Stimulated activated CD4-positive, alpha-beta T cell treated with anti-CD3 and anti-CD28 coated beads, Interleukin-2, amount 100 ng/mL, for 4 hours (primary cell): ENCODE measurements around the gene NPS.

ENCODE experiments used
- DNase-seq: peaks from one replicate; pipeline ENCODE4 v3.0.0-alpha.2; 2020; ENCODE audit warnings: low read depth

Gene NPS

DNA sequence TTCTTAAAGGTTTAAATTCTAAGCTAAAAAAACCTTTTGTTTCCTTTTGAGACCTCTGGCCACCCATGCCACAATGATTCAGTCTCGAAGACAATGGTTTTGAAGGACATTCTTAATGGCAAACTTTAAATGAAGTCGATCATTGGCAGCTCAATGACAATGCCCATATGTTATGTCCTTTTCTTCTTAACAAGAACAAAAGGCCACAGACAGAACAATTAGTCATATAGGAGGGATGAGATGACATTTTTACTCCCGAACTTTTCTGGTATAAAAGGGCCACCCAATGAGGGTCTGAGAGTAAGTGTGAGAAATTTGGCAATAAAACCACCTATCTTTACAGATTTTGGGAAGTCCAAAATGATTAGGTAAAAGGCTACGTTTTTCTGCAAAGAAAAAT is at the start of gene NPS:
Gene NPS, plus strand, starts transcription at position 301 of the 400 bp plus-strand sequence. Its CDS starts 60 bp downstream, at position 361.
- DNase-seq, result no peak

DNA sequence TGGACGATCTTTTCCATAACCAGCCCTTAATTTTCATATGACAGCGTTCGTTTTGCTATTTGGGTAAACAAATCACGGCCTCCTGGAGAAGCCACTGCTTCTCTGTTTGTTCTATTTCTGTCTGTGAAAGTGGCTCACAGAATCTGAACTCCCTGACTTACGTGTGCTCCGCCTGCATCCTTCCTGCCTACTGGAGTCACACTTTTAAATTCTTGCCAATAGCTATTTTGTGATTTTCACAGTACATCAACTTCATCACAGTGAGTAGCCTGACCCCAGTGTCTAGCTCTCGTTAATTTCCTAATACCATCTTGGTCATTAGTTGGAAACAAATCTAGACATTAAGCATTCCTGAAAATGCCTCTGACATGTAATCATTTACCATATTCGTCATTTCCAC is 49.0 kb upstream of the NPS start:
- DNase-seq, result no peak

DNA sequence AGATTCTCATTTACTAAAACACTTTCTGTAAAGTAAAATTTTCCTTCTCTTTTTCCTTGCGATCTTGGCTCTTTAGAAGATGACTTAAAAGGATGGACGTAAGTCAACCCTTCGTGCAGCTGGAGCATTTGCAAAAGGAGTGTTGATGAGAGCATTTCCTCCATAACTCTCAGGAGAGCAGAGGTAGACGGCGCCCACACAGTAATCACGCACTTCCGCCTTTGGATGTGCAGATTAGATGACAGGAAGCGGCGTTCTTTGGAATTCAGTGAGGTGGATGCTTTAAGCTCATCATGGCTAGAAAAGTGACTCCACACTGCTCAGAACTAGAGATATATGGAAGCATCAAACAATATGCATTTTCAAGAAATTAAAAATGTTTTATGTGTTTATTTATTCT is 43.0 kb upstream of the NPS start:
- no peak for DNase-seq

DNA sequence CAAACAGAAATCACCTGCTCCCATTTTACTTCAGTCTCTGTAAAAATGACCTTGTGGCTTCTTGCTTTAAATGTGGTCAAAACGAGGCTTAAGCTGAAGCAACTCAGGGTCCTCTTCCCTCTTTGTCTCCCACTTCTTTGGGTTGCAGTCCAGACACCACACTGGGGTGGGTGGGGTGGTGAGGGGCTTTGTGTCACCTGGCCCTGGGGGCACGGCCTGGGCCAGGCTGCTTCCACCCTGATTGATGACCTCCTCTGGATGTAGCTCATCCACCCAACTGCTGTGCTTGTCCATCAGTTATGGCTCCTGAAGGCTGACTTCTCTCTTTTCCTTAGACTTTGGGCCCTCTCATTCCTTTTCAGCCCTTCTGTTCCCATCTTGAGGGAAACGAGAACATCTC is 26.8 kb upstream of the NPS start:
- DNase-seq, result no peak

- no peak for DNase-seq
These were observed 25.6 kb upstream of the NPS start for GRCh38 chr10:127523476-127523875.

GRCh38 chr10:127524229-127524628 is 24.9 kb upstream of the NPS start:
- DNase-seq, result no peak

- DNase-seq, result no peak
These were observed 24.0 kb upstream of the NPS start for GRCh38 chr10:127524908-127525665.

DNA sequence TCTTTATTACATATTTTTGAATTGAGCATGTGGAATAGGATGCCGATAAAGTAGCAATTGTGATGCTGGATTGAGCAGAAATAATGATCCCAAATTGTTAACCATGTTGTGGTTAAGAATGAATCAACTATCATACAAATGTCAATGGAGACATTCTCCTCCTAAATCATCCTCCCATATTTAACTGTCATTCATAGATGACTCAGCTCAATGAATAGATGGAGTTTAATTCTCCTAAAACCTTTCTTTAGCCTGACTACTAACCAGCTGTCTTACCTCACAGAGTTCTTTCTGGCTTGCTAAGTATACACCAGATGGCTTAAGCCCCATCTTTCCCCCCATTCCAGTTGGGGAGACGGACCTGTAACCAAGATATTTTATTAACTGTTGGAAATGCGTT is 23.4 kb upstream of the NPS start:
- no peak for DNase-seq

DNA sequence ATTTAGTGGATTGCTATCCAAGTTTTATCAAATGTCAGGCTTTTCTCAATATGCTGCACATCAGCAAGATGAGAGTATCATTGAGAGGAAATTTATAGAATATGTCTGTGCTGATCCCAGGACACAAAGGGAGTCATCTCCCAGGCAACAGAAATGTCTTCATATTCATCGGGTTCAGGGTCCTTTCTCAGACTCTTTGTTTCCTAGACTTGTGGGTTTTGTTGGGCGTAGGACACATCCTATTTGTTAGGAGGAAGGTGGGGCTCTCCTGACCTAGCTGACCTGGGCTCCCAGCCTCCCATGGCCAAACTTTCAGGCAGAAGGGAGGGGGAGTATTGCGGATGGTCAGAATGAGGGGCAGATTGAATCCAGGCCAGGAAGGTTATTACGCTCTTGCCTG is 22.9 kb upstream of the NPS start:
- DNase-seq, result no peak

DNA sequence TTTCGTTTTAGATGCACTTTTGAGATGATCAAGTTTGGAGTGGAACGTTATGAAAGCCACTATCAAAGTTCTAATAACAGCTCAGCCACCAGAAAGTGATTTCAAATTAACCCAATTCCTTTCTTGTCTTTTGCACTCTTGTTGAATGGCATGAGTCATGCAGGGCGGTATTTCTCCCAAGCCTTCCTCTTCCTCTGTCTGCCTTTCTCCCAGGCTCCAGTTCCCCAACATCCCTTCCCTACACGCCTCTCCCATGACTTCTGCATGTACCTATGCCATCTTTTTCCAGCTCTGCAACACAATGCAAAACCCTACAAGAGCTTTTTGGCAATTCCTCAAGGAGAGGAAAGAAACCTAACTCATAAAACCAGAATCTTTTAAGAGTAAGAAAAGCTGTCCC is 21.8 kb upstream of the NPS start:
- DNase-seq, result no peak

DNA sequence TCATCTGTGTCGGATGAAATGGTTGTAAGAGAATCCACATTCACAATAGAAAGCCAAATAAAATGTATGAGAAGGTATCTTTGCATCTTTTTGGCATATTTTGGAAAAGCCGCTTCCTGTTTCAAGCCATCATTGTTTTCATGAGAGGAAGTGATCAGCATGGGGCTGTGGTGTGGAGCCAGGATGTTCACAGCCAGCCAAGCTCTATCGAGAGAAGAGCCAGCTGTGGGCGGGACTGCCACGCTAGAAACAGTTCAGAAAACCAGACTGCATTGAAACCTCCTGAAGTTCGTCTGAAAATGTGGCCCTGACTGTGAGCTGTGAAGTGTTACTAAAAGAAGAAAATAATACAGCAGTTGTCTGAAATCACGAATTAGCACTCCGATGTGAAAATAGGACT is 21.2 kb upstream of the NPS start:
- DNase-seq, result no peak

DNA sequence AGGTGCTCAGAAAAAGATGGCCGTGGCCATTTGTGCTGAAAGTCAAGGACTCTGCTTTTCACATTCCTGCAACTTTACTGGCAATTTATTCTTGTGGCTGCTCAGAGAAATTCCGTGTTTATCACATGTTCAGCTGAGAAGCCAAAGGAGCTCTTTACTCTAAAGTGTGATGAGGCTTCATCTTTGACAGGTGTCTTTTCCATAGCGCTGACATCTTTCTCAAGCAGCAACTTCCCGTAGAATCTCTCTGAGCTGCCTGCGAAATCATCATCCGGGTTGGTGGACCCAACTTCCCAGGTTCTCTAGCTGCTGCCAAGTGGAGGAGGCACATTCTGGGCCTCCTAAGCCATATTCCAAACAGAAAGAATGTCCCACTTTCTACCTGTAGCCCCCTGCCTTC is 16.9 kb upstream of the NPS start:
- DNase-seq, result no peak

DNA sequence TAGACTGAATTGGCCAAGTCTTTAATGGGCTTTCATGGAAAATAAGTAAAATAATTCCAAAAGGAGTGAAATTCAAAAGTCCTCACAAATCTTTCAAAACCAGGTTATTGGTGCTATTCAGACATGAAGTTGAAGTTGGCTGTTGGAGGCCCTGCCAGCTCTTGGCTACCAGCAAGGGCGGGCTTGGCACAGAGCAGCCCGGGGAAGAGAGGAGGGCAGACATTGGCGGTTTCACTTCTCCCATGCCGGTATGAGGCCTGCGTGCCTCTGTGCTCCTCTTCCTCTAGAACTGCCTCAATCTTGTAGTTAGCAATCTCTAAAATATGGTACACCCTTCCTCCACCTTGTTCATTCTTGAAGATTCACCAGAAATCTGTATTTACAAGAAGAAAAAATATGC is 16.4 kb upstream of the NPS start:
- DNase-seq, result no peak

- DNase-seq, result no peak
These were observed 15.0 kb upstream of the NPS start for GRCh38 chr10:127534074-127534473.

DNA sequence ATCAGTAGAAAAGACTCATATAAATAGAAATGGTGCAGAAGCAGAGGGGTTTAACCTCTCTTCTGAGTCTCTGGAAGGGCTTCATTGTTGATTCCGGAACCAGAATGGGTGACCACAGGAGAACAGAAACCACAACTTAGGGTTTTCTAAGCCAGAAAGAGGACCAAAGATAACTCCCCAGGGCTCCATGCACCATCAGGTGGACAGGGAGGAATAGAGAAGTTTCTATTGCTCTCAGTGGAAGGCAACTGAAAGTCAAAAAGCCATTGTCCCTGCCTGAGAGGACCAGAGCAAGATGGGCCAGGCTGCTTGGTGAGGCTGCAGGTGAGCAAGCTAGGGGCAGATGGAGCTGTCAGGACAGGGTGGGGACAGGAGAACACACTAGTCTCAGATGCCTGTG is 14.6 kb upstream of the NPS start:
- no peak for DNase-seq

GRCh38 chr10:127535802-127536515 is 13.2 kb upstream of the NPS start:
- no peak for DNase-seq

DNA sequence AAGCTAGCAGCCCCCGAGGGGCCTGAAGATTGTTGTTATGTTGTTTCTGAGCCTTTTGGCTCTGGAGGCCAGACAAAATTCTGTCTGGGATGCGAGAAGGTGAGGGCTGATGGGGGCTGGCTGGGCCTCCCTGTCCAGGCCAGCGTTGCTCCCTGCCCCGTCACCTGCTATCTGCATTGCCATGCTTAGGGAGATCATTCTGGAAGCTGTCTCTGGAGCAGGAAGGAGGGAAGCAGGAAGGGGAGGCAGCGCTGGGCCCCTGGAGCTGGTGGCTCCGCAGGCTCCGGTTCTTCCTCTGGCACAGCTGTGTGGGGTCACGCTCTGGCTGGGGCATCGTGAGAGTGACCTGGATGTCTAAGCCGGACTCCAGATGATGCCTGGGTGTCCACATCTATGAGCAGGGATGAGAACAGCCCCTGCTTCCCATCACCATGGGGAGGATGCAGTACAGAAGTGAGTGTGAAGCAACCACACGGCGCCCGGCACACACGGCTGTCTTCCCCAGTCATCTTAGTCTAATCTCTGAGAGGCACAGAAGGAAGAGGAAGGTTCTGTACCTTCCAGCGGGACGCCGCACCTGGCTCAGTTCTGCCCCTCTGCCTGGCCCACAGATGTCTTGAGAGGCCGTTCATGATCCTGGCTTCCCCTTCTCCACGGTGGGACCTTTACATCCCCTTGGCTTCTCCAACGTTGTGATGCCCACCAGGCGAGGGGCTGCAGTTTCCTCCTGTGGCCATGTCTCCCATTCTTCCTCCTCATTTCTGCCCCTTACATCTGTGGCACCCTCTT is 11.9 kb upstream of the NPS start:
- no peak for DNase-seq

- DNase-seq, result no peak
These were observed 11.2 kb upstream of the NPS start for GRCh38 chr10:127537924-127538323.

DNA sequence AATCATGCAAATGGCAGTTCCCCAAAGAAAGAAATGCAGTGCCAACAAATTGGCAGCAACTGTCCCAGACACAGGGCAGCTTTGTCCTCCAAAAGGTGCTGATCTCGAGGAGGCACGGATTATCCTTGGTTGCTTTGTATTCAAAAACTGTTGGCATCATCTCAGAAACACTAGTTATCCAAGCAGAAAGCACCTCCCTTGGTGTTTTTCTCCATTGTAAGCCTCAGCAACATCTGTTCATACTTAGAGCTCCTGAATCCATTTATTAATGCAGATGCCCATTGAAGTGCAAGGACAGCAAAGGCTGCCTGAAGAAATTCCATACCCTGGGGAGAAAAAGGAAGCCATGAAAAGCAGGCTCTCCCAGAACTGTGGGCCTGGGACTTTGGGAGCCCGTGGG is 1.1 kb upstream of the NPS start:
- no peak for DNase-seq

- no peak for DNase-seq
These were observed 1.8 kb downstream of the NPS start for GRCh38 chr10:127550861-127551260.

GRCh38 chr10:127552446-127552845 is 3.3 kb downstream of the NPS start:
- no peak for DNase-seq

- DNase-seq, result no peak
These were observed 4.3 kb downstream of the NPS start for GRCh38 chr10:127553417-127553816.

DNA sequence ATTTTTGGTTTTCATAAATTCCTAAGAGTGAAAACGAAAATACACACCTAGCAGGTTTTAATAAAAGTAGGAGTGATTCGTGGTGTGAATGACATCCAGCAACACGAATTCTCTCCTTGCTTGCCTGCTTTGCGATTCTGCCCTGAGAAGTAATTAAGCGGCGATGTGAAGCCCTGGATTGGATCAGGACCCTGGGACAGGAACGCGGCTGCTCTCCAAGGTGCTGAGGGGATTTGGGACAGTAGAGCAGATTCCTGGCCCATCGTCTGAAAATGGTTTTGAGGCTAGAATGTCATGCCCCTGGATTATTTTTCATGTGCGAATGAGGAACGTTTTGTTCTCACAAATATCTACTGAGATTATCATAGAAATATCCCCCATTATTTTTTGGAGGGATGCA is 7.8 kb downstream of the NPS start:
- DNase-seq, result no peak
